ENCODE measurements around the gene RUNX1. TPM values are rescaled to one million over a fixed set of nuclear protein-coding genes. Genes with fewer than 3 reads are reported as not detected.

RUNX1 gene
- total RNA-seq, 1 experiment from 2014 or later = 38.2 TPM

- DNase-seq (ENCODE audit: low spot score) = peak; percentile 74
Observed at GRCh38 chr21:34992736-34993398, 56.2 kb downstream of the RUNX1 start.

- no peak for DNase-seq (ENCODE audit: low spot score)
Observed at GRCh38 chr21:34992180-34992579, 56.9 kb downstream of the RUNX1 start.

DNA sequence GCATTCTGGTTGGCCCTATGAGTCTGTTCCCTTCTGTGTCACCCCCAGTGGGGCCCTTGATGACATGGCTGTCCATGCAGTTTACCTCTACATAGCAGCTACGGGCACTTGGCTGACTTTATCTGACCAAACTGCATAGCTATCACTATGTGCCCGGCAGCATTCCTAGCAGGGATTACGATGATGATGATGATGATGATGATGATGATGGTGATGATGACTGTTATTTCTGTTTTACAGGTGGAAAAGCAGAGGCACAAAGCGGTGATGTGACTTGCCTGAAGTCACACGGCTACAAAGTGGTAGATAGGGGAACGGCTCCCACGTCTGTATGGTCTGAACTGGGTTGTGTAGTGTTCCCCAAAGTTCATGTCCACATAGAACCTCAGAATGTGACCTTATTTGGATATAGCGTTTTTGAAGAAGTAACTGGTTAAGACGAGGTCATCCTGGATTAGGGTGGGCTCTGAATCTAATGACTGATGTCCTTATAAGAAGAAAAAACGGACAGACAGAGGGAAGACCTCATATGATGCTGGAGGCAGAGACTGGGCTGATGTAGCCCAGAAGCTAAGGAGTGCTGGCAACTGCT lies 57.6 kb downstream of the RUNX1 start:
- no peak for DNase-seq (ENCODE audit: low spot score)

GRCh38 chr21:34990842-34991241 lies 58.3 kb downstream of the RUNX1 start:
- DNase-seq (ENCODE audit: low spot score) = no peak

- DNase-seq (ENCODE audit: low spot score) = no peak
Observed at GRCh38 chr21:34989337-34990151, 59.6 kb downstream of the RUNX1 start.

GRCh38 chr21:34988625-34989024 lies 60.5 kb downstream of the RUNX1 start:
- DNase-seq (ENCODE audit: low spot score) = no peak

- no peak for DNase-seq (ENCODE audit: low spot score)
Observed at GRCh38 chr21:34988139-34988538, 61.0 kb downstream of the RUNX1 start.

- no peak for DNase-seq (ENCODE audit: low spot score)
Observed at GRCh38 chr21:34987501-34988072, 61.5 kb downstream of the RUNX1 start.

DNA sequence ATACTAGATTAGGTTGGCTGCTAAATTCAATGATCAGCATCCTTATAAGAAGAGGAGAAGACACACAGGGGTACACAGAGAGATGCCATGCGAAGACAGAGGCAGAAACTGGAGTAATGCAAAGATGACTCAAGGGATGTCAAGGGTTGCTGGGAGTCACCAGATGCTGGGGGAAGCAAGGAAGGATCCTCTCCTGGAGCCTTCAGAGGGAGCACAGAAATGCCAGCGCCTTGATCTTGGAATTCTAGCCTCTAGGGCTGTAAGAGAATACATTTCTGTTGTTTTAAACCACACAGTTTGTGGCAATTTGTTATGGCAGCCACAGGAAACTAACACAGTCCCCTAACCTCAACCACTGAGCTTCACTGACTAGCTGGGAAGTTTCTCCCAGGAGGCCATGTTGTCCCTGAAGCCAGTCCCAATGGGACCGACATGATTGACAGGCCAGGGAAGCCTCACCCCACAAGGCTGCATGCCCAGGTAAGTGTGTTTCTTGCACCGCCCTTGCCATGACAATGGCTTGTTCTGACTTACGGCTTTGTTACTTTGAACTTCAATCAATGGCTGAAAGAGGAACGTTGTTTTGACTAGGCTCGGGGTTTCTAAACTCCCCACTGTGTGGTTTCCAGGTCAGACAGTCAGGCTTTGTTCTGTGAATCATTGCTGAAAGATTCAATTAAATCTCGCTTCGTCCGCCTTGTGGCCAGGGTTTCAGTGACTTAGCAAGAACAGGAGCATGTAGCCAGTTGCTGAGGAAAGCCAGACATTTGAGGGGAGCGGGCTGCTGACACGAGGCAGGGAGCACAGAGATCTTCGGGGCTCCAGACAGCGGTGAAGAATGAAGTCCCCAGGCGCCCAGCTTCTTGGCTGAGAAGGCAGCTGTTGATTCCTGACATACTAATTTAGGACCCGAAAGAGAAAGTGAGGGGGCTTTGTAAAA lies 62.3 kb downstream of the RUNX1 start:
- DNase-seq (ENCODE audit: low spot score) = peak; percentile 94

DNA sequence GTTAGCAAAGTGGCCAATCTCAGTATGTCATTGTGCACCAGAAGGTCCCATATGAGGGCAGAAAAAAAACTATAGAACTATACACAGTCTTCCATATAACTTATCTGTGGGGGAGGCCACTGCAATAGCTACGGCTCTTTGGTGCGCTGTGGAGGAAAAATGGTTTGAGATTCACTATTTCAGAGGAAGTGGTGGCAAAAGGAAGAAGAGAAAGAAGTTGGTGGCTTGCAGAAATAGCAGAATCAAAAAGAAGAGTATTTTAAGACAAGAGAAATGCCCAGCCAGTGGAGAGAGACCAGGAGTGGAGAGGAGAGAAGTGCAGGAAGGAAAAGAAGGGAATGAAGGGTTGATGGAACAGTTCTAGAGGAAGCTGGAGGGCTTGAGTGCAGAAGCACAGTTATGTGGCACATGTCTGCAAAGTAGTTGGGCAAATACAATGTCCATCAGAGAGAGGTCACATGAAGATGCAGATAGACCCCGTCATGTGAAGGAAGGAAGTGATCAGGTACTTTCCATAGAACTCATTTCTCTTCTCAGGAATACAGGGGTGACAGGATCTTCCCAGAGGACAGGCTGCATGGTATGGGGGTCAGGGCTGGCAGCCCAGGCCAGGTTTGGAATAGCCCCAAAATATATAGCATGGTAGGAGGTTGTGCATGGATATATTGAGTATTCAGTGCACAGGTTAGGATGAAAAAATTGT lies 64.6 kb downstream of the RUNX1 start:
- DNase-seq (ENCODE audit: low spot score) = no peak

DNA sequence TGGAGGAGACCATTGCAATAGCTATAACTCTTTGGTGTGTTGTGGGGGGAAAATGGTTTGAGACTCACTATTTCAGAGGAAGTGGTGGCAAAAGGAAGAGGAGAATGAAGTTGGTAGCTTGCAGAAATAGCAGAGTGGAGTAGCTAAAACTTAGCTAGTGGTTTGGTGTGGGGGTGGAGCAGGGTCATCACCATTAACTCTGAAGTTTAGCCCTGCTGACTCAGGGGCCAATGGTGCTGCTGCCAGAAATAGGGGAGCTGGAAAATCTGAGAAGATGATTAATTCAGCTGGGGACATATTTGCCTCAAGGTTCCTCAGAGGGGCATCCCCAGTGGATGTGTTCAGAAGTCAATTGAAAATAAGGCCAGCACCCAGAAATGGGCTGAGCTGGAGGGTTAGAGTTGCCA lies 65.4 kb downstream of the RUNX1 start:
- peak; percentile 89 for DNase-seq (ENCODE audit: low spot score)

- DNase-seq (ENCODE audit: low spot score) = no peak
Observed at GRCh38 chr21:34981791-34982190, 67.3 kb downstream of the RUNX1 start.

GRCh38 chr21:34980423-34981115 lies 68.5 kb downstream of the RUNX1 start:
- DNase-seq (ENCODE audit: low spot score) = no peak

- no peak for DNase-seq (ENCODE audit: low spot score)
Observed at GRCh38 chr21:34979383-34979782, 69.7 kb downstream of the RUNX1 start.

DNA sequence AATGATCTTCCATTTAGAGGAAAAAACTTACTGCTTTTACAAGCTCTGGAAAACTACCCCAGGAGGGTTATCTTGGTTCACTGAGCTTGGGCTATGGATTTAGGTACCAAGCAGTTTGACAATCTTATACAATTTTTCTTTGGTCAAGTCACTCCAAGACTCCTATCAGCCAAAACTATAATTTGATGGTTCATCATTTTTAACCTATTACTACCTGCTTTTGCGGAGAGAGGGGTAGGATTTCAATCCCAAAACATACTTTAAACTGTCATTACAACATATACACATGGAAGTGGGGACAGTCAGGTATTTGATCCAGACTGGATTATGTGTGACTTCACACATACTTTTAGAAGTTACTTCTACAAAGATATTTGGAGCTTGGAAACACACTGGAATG lies 71.8 kb downstream of the RUNX1 start:
- no peak for DNase-seq (ENCODE audit: low spot score)

- DNase-seq (ENCODE audit: low spot score) = no peak
Observed at GRCh38 chr21:34974162-34974981, 74.7 kb downstream of the RUNX1 start.

DNA sequence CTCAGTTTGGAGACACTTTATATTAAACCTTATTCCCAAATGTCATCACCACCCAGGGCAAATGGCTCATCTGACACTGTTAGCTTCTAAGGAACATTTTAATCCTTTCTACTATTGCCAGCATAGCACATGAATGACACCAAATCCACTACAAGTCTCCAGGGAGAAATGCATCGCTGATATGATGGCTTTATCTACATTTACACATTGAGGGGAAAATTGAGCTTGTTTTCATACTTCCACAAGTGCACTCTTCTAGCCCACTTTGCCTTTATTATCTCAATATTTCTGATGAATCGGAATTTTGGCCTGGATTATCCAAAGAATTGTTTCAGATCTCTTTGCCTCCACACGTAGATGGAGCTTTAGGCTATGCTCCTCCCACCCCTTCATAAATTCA lies 75.4 kb downstream of the RUNX1 start:
- DNase-seq (ENCODE audit: low spot score) = no peak

DNA sequence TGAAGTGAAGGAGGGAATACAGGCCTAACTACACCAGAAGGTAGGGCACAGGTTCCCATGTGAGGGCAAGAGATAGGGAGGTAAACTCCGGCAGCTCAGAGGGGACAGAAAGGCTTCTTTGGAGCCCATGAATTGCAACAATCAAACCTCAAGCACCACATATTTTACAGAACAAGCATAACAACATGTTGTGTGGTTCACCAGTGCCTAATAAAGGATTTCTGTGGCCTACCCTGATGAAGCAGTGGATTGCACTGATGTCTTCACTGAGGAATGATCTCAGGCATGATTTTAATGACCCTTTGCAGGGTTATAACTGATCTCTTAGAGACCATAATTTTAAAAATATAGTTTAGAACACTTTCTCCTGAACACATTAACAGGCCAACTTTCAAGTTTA lies 77.4 kb downstream of the RUNX1 start:
- DNase-seq (ENCODE audit: low spot score) = no peak

GRCh38 chr21:34970566-34970965 lies 78.5 kb downstream of the RUNX1 start:
- no peak for DNase-seq (ENCODE audit: low spot score)

All from A172 (cell line).